ELR (cell line): ENCODE results near the gene ALG3.
"Not testable (repeated sequence)": the region's sequence is repeated elsewhere in the genome, so short reads cannot be mapped to it uniquely, and the experiment has no call there.

Source experiments
- DNase-seq: peaks from one replicate; pipeline ENCODE4 v3.0.0-alpha.2; 2015; ENCODE audit warnings: low read depth

The ALG3 gene

GRCh38 chr3:184248454-184249411, at the start of gene ALG3:
ALG3 (minus strand) TSS chr3:184248962; CDS start chr3:184248940, 22 bp downstream.
- peak; percentile 94 for DNase-seq

GRCh38 chr3:184296616-184297015, 47.9 kb upstream of the ALG3 start:
- no peak for DNase-seq

DNA sequence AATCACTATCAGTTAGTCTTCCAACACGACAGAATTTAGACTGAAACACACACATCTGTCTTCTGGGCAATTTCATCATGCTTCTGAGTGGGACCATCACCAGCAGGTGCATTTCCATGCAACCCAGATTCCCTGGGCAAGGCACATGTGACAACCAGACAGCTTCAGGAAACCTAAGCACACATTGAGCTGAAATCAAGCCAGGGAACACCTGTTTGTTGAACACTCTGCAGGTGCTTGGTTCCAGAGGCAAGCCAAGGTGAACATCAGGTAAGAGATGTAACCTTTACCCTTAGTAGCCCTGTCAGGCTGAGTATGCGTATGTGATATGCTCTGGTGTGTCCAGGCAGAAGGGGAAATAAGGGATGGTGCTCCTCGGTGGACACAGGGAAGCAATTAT, 47.0 kb upstream of the ALG3 start:
- no peak for DNase-seq

DNA sequence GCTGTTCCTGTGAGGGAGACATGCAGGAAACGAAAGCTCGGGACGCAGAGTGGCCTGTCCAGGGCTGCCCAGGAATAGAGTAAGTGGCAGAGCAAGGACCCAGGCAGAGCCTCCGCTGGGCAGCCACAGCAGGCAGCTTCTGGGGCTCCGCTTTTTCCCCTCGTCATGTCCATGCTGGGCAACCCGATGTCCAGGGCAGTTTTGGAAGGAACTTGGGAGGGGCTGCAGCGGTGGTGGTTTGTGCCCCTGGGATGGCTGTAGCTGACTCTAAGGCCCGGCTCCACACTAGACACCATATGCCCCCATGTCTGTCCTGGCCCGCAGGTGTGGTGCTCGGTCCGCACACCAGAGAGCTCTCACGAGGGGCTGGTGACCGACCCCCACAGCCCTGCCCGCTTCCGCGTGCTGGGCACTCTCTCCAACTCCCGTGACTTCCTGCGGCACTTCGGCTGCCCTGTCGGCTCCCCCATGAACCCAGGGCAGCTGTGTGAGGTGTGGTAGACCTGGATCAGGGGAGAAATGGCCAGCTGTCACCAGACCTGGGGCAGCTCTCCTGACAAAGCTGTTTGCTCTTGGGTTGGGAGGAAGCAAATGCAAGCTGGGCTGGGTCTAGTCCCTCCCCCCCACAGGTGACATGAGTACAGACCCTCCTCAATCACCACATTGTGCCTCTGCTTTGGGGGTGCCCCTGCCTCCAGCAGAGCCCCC, 43.1 kb upstream of the ALG3 start:
- no peak for DNase-seq

GRCh38 chr3:184291044-184291737, 42.4 kb upstream of the ALG3 start:
- DNase-seq, result no peak

DNA sequence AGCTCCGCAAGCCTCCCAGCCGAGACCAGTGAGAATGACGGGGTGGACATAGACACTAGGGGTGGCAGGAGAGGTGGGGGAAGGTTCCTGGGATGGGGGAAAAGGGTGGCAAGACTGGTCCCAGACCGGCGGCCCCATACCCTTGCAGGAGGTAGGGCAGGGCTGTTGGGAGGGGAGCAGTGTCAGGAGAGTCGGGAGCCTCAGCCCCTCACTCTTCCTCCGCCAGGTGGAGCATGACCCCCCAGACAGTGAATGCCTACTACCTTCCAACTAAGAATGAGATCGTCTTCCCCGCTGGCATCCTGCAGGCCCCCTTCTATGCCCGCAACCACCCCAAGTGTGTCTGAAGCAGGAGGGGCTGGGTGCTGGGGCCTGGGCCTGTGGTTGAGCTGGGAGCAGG, 41.6 kb upstream of the ALG3 start:
- DNase-seq, result no peak

- peak; percentile 71 for DNase-seq
These were observed 40.7 kb upstream of the ALG3 start for GRCh38 chr3:184289426-184289938.

DNA sequence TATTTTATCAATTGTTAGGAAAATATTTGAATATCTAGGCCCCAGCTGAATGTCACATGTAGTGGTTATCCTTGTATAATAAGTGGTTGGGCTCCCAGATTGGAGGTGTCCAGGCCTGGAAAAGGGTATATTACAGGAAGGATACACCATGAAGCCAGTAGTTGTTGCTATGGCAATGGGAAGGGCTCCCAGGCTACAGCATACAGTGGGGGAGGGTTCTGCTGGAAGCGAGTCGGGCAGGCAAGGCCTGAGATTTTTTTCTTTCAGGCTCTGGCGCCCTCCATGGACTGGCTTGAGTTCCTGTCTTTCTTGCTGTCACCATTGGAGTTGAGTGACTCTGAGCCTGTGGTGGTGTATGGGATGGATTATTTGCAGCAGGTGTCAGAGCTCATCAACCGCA, 35.9 kb upstream of the ALG3 start:
- peak; percentile 76 for DNase-seq

DNA sequence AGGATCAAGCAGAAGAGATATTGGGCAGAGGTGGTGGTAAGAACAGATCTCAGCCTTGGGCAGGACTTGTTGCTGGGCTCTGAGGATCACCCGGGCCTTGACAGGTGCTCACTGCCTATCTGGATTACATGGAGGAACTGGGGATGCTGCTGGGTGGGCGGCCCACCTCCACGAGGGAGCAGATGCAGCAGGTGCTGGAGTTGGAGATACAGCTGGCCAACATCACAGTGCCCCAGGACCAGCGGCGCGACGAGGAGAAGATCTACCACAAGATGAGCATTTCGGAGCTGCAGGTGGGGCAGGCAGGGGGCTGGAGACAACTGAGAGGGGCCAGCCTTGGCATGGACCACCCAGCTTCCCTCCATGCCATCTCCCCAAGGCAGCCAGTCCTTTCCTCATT, 34.9 kb upstream of the ALG3 start:
- DNase-seq, result no peak

GRCh38 chr3:184282941-184283340, 34.2 kb upstream of the ALG3 start:
- peak; percentile 18 for DNase-seq

DNA sequence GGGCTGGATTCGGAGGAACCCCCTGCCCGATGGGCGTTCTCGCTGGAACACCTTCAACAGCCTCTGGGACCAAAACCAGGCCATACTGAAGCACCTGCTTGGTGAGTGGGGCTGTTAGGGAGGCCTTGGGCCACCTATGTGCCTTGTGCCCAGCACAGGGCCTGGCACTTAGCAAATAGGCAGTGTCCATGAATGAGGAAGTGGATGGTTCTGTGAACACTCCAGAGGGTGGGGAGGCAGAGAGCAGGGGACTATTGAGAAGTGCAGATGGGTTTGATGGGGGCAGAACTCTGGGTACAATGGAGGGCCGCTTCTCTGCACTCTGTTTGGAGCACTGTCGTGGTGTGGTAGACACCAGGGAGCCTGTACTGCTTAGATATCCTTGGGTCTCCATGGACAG, 28.6 kb upstream of the ALG3 start:
- DNase-seq, result no peak

- DNase-seq, result no peak
These were observed 27.5 kb upstream of the ALG3 start, which contains the start of gene ECE2 for GRCh38 chr3:184275961-184276910. ECE2 (plus strand) TSS chr3:184276022; CDS start chr3:184276154, 132 bp downstream.

DNA sequence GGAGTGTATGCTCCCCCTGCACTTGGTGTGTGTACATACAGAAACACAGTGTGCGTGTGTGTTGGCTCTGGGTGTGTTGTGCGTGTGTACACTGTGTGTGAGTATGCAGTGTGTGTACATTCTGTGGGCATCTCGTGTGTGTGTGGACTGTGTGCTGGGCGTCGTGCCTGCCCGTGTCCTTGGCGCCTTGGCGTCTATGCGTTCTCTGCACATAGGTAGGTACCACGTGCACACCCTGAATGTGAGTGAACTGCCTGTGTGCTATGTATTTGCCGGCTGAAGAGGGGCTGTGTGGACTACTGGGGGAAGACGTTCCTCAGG, 26.6 kb upstream of the ALG3 start:
- no peak for DNase-seq

DNA sequence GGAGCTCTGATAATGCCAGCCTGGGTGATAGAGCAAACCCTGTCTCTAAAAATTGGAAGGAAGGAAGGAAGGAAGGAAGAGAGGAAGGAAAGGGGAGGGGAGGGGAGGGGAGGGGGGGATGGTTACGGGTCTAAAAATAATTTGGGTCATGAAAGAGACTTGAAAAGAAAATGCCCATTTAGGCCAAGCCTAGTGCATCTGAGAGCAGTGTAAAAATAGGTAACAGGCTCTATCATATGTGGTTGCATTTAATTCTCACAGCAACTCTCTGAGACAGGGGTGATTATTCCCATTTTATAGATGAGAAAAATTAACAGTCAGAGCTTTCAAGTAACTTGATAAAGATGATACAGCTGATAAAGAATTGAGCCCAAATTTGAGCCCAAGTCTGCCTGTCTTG, 23.5 kb upstream of the ALG3 start:
- DNase-seq, result no peak

DNA sequence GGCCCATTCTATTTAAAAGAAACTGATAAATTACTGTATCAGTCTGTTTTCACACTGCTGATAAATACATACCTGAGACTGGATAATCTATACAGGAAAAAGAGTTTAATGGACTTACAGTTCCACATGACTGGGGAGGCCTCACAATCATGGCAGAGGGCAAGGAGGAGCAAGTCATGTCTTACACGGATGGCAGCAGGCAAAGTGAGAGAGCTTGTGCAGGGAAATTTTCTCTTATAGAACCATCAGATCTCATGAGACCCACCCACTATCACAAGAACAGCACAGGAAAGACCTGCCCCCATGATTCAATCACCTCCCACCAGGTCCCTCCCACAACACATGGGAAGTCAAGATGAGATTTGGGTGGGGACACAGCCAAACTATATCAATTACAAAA, 18.5 kb upstream of the ALG3 start:
- DNase-seq, result not testable (repeated sequence)

DNA sequence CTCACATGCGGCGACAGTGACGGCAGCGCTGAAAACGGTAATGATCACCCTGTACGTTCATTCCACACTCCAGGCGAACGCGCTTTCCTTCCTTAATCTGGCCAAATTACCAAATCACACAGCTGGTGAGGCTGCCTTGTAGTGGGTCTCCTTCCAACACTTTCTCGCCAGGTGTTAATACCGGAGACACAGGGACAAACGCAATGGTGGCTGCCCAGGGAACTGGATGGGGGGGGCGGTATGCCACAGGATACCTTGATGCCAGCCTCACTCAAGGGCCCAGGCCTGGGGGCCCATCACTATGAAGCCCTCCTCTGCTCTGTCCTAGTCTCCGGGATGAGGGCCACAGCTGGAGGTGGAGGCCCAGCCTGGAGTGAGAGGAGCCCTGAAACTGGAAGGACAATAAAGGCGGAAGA, 14.0 kb upstream of the ALG3 start:
- no peak for DNase-seq

DNA sequence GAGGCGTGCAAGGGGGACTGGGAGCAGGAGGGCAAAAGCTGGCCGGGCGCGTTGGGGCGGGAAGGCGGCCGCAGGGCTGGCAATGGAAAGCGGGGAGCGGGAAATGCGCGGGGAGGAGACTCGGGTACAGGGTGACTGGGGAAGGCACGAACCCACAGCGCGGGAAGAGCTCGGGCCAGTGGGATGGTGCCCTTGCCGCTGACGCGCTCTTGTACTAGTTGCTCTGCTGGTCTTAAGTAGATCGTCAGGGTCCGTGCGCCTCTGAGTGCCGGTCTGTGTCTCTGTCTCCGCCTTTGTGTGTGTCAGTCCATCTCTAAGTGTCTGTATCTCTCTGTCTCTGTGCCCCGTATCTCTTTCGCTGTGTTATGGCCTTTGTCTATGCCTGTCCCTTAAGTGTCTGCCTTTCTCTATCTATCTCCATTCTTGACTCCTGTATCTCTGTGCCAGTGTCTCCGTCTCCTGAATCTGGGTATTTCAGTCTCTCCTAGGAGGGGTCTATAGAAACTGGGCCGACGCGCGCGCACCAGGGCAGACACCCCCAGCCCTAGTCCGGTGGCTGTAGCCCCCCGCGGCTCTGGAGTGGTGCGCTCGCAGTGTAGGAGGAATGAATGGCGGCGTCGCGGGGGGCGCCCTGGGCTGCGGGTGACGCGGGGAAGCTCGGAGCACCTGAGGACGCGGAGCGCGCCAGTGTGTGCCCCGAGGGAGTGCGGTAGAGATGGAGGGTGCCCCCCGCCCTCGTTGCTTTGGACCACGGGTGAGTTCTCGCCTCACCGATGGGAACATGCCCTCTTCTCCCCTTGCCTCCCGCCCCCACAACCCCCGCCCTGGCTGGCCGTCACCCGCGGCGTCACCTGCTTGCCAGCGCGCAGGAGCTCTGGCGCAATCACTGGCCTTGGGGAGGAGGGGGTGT, 13.3 kb upstream of the ALG3 start:
- DNase-seq, result peak; percentile 64

DNA sequence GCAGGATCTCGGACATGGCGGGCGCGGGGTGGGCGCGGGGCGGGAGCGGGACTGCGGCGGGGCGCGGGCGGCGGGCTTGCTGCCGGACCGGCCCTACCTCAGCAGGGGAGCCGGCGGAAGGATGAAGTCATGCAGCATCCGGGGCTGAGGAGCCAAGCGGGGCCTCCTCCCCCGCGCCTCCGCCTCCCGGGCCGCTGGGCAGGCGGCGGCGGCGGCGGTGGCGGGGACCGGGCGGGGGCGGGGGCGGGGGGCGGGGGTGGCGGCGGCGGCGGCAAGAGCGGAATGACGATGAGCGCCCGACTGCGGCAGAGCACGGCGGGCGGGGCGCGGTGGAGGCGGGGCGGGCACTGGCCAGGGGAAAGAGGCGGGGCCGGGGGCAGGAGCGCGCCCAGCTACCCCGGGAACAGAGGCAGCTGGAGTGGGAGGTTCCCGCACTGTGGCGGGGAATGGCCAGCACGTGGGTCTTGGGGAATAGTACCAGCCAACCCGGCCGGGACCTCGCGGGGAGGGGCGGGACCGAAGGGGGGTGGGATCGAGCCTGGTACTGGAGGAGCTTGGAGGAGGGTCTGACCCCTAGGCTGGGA, 12.6 kb upstream of the ALG3 start, which contains the start of gene CAMK2N2:
TSS of gene CAMK2N2 (minus strand) at position 284 of the 584 bp plus-strand sequence. CDS start at position 16, 268 bp downstream.
- DNase-seq, result peak; percentile 78

DNA sequence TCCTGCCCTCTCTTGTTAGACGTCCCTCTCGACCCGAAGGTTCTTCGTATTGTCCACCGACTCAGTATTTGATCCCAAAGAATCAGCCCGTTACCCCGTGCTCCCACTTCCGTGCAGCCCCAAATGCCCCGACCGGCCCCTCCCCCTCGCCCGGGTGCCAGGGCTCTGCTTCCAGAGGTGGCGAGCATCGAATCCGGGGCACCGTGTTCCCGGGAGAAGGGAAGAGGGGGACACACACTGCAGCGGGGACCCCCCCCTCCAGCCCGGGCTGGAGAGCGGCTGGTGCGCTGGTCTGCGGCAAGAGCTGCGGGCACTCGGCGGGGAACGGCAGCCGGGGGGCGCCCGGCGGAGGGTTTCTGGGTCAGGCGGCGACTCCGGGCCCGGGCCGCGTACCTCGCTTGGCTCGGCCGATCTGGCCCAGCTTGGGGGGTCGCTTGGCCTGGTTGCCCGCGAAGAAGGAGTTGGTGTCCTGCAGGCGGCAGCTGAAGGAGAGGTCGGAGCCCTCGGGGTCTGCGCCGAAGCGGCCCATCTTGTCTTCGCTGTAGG, 12.0 kb upstream of the ALG3 start:
- no peak for DNase-seq
